A549 (cell line): ENCODE results near the gene TM4SF4. TPM values are rescaled to one million over a fixed set of nuclear protein-coding genes. Genes with fewer than 3 reads are reported as not detected.

ENCODE experiments used
- ATAC-seq, 2 experiments: fragments of 200-7000 bp in 1 of 2; fragments of >200 bp in 1 of 2; cut with Nextera tagmentation in 1 of 2; cut with Tn5 transposase in 1 of 2; 3 replicates each; pipeline versions ENCODE4 v1.8.0 to v1.9.1; 2018 to 2020; ENCODE audit warnings: mild to moderate bottlenecking in 1 of 2, moderate library complexity in 1 of 2
- CTCF ChIA-PET: fragments of 300-600 bp; sonication (Branson Sonifier 250); formaldehyde crosslinking; extraction: SDS; loops from one replicate; lab custom pipeline; 2021; ENCODE audit warnings: antibody characterized with exemption, inconsistent platforms; lab: Yijun Ruan, JAX
- POLR2A ChIA-PET: fragments of 350-600 bp; formaldehyde crosslinking; extraction: SDS; loops from one replicate; lab custom pipeline; 2021; ENCODE audit warnings: antibody characterized with exemption, inconsistent platforms; lab: Yijun Ruan, JAX
- DNase-seq, 2 experiments: peaks; one replicate each; pipeline versions ENCODE4 v3.0.0 to v3.0.0-alpha.2; 2011 to 2016; ENCODE audit warnings: low read depth in 1 of 2, low spot score in 1 of 2
- FAIRE-seq: peaks from 2 replicates; lab custom pipeline; 2011; peaks lifted over from hg19 to GRCh38; lab: Jason Lieb, UNC
- H3K27ac ChIP-seq, 2 experiments: fragments of >200 bp; sonication (Bioruptor Twin); formaldehyde crosslinking; 3 replicates each; pipeline ENCODE4 v1.5.1; 2016 to 2017
- H3K4me1 ChIP-seq: fragments of >200 bp; sonication (Bioruptor Twin); formaldehyde crosslinking; 3 replicates; pipeline ENCODE4 v1.6.1; 2016
- H3K4me2 ChIP-seq: fragments of >200 bp; sonication (Bioruptor Twin); formaldehyde crosslinking; 3 replicates; pipeline ENCODE4 v1.6.1; 2016
- H3K4me3 ChIP-seq: fragments of >200 bp; sonication (Bioruptor Twin); formaldehyde crosslinking; 3 replicates; pipeline ENCODE4 v1.5.1; 2016
- H3K9me3 ChIP-seq: fragments of >200 bp; sonication (Bioruptor Twin); formaldehyde crosslinking; 3 replicates; pipeline ENCODE4 v1.6.1; 2016
- ATOH8 ChIP-seq: fragments of 250-450 bp; sonication (Bioruptor Pico); IDR thresholded peaks from 2 replicates; pipeline ENCODE4 v1.5.0; 2020; ENCODE audit warnings: low read depth, mild to moderate bottlenecking, moderate library complexity
- BCL3 ChIP-seq: fragments of >200 bp; sonication (Bioruptor Twin); formaldehyde crosslinking; IDR thresholded peaks from 3 replicates; pipeline ENCODE4 v1.6.1; 2016
- BHLHE40 ChIP-seq: IDR thresholded peaks from 2 replicates; pipeline ENCODE4 v1.6.1; 2012; ENCODE audit warnings: low read depth, low read length, inconsistent platforms
- CBX8 ChIP-seq: fragments of 200-600 bp; sonication (generic); IDR thresholded peaks from 2 replicates; pipeline ENCODE4 v1.6.1; 2016
- CHD2 ChIP-seq: fragments of 150-350 bp; IDR thresholded peaks from 2 replicates; pipeline ENCODE4 v1.6.1; 2014; ENCODE audit warnings: low read length; ENCODE audit not compliant: partially characterized antibody
- CHD4 ChIP-seq: fragments of 200-600 bp; sonication (generic); IDR thresholded peaks from 2 replicates; pipeline ENCODE4 v1.6.1; 2016; ENCODE audit warnings: antibody characterized with exemption, mild to moderate bottlenecking, borderline replicate concordance
- EHF ChIP-seq: fragments of 250-450 bp; sonication (Bioruptor Pico); IDR thresholded peaks from 2 replicates; pipeline ENCODE4 v1.5.0; 2020; ENCODE audit warnings: mild to moderate bottlenecking
- EHMT2 ChIP-seq: fragments of 200-600 bp; sonication (generic); IDR thresholded peaks from 2 replicates; pipeline ENCODE4 v1.6.1; 2016; ENCODE audit warnings: antibody characterized with exemption, low read depth, mild to moderate bottlenecking, moderate library complexity
- FOSL2 ChIP-seq, 2 experiments: fragments of 450-650 bp in 1 of 2; fragments of >200 bp in 1 of 2; sonication (Bioruptor Twin) in 1 of 2; formaldehyde crosslinking; IDR thresholded peaks; 2 replicates each; pipeline versions ENCODE4 v1.5.0 to v1.6.1; 2016 to 2020; ENCODE audit warnings: mild to moderate bottlenecking in 1 of 2, moderate library complexity in 1 of 2
- GATA3 ChIP-seq: IDR thresholded peaks from 2 replicates; pipeline ENCODE4 v1.6.1; 2012; ENCODE audit warnings: borderline replicate concordance
- HDAC2 ChIP-seq: fragments of 200-600 bp; sonication (generic); IDR thresholded peaks from 2 replicates; pipeline ENCODE4 v1.6.1; 2016
- HEYL ChIP-seq: fragments of 250-450 bp; sonication (Bioruptor Pico); IDR thresholded peaks from 2 replicates; pipeline ENCODE4 v1.8.0; 2021; ENCODE audit warnings: mild to moderate bottlenecking, moderate library complexity
- HOXB5 ChIP-seq: fragments of 250-450 bp; sonication (Bioruptor Pico); IDR thresholded peaks from 2 replicates; pipeline ENCODE4 v1.5.0; 2020; ENCODE audit warnings: mild to moderate bottlenecking, moderate library complexity
- JUNB ChIP-seq: fragments of >200 bp; sonication (Bioruptor Twin); formaldehyde crosslinking; IDR thresholded peaks from 2 replicates; pipeline ENCODE4 v1.6.1; 2016
- KDM5A ChIP-seq: fragments of 200-600 bp; sonication (generic); IDR thresholded peaks from 2 replicates; pipeline ENCODE4 v1.6.1; 2016; ENCODE audit warnings: antibody characterized with exemption, mild to moderate bottlenecking
- NR3C1 ChIP-seq: fragments of >200 bp; sonication (Bioruptor Twin); formaldehyde crosslinking; IDR thresholded peaks from 3 replicates; pipeline ENCODE4 v1.6.1; 2017
- RCOR1 ChIP-seq: fragments of 150-350 bp; IDR thresholded peaks from 2 replicates; pipeline ENCODE4 v1.6.1; 2014; ENCODE audit warnings: antibody characterized with exemption, low read length, low read depth
- SMC3 ChIP-seq: fragments of >200 bp; sonication (Bioruptor Twin); formaldehyde crosslinking; IDR thresholded peaks from 3 replicates; pipeline ENCODE4 v1.6.1; 2018; ENCODE audit warnings: inconsistent platforms
- TFCP2L1 ChIP-seq: fragments of 250-450 bp; sonication (Bioruptor Pico); IDR thresholded peaks from 2 replicates; pipeline ENCODE4 v1.5.0; 2021; ENCODE audit warnings: mild to moderate bottlenecking
- ZFP36 ChIP-seq: fragments of 450-650 bp; IDR thresholded peaks from 2 replicates; pipeline ENCODE4 v1.6.1; 2014; ENCODE audit warnings: borderline replicate concordance; ENCODE audit not compliant: partially characterized antibody
- ZNF302 ChIP-seq: fragments of 250-450 bp; sonication (Bioruptor Pico); IDR thresholded peaks from 2 replicates; pipeline ENCODE4 v1.9.0; 2021; ENCODE audit warnings: inconsistent platforms, mild to moderate bottlenecking, moderate library complexity
- WGBS: methylation state at CpG from one replicate; pipeline ENCODE4 v1.1.6; 2017; ENCODE audit errors: missing lambda C conversion rate; 5-methylcytosine and 5-hydroxymethylcytosine counted together
- polyA plus RNA-seq, 4 experiments: library from polyadenylated mRNA; depleted of rRNA in 3 of 4; stranded (reverse); fragments of >200 nt; fragmentation: RNase III in 1 of 4; extraction: RNeasy Plus Mini Kit Qiagen cat#74134 plus additional on column Dnase treatment in 1 of 4; gene quantifications; 2 replicates in 3 of 4; 3 replicates in 1 of 4; pipeline ENCODE4 v1.2.3, GENCODE V29; 2011 to 2017
- TF ChIP-seq, protein P1 (sequence below): fragments of 250-450 bp; sonication (Bioruptor Pico); IDR thresholded peaks from 2 replicates; pipeline ENCODE4 v1.5.0; 2021; ENCODE audit warnings: mild to moderate bottlenecking, moderate library complexity, borderline replicate concordance
- TF ChIP-seq, protein P2 (sequence below): fragments of 150-350 bp; IDR thresholded peaks from 2 replicates; pipeline ENCODE4 v1.6.1; 2014; ENCODE audit warnings: low read depth, mild to moderate bottlenecking, low read length
- TF ChIP-seq, protein P3 (sequence below): fragments of 450-650 bp; IDR thresholded peaks from 2 replicates; pipeline ENCODE4 v1.6.1; 2014; ENCODE audit warnings: antibody characterized with exemption
- TF ChIP-seq, protein P4 (sequence below): IDR thresholded peaks from 2 replicates; pipeline ENCODE4 v1.6.1; 2012
- TF ChIP-seq, protein P5 (sequence below): fragments of 200-600 bp; sonication (generic); IDR thresholded peaks from 2 replicates; pipeline ENCODE4 v1.6.1; 2016; ENCODE audit warnings: antibody characterized with exemption, mild to moderate bottlenecking, moderate library complexity

The TM4SF4 gene
- polyA plus RNA-seq, 2 of the 4 experiments (the other 2 are of a cell fraction), result 17.4 to 45.2 TPM

DNA sequence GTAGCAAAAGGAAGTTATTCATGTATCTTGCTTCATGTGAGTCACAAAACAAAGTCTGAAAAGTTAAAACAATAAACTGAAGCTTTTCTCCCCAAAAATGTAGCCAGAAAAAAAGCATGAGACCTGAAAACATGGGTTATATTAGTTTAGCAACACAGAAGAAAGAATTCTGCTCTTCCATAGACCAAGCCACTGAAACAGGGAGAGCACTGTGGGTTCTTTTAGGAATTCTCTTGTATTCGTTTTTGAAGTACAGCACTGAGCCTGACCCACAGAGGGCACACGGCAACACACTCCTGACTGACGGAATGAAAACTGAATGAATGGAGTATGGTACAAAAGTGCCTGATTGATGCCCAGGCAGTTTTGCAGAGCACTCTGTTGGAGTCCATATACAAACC, 66.6 kb downstream of the TM4SF4 start (continued):
- TF ChIP-seq, protein P1, sequence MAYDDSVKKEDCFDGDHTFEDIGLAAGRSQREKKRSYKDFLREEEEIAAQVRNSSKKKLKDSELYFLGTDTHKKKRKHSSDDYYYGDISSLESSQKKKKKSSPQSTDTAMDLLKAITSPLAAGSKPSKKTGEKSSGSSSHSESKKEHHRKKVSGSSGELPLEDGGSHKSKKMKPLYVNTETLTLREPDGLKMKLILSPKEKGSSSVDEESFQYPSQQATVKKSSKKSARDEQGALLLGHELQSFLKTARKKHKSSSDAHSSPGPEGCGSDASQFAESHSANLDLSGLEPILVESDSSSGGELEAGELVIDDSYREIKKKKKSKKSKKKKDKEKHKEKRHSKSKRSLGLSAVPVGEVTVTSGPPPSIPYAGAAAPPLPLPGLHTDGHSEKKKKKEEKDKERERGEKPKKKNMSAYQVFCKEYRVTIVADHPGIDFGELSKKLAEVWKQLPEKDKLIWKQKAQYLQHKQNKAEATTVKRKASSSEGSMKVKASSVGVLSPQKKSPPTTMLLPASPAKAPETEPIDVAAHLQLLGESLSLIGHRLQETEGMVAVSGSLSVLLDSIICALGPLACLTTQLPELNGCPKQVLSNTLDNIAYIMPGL (CRISPR knock-in tag), result no peak
- TF ChIP-seq HEYL (CRISPR knock-in tag) (no peak), EHMT2 (no peak), CBX8 (no peak), CHD2 (no peak), HDAC2 (no peak), ZFP36 (no peak), GATA3 (no peak), FOSL2 (IDR thresholded peaks at IDR 0.05) (no peak), FOSL2 (CRISPR knock-in tag; IDR thresholded peaks at IDR 0.05) (0 out of 2 replicates have a peak, but pooled peaks have one; percentile 29), RCOR1 (no peak)
- TF ChIP-seq, protein P2, sequence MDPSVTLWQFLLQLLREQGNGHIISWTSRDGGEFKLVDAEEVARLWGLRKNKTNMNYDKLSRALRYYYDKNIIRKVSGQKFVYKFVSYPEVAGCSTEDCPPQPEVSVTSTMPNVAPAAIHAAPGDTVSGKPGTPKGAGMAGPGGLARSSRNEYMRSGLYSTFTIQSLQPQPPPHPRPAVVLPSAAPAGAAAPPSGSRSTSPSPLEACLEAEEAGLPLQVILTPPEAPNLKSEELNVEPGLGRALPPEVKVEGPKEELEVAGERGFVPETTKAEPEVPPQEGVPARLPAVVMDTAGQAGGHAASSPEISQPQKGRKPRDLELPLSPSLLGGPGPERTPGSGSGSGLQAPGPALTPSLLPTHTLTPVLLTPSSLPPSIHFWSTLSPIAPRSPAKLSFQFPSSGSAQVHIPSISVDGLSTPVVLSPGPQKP, result no peak
- TF ChIP-seq, all 56 proteins: peak for 6

DNA sequence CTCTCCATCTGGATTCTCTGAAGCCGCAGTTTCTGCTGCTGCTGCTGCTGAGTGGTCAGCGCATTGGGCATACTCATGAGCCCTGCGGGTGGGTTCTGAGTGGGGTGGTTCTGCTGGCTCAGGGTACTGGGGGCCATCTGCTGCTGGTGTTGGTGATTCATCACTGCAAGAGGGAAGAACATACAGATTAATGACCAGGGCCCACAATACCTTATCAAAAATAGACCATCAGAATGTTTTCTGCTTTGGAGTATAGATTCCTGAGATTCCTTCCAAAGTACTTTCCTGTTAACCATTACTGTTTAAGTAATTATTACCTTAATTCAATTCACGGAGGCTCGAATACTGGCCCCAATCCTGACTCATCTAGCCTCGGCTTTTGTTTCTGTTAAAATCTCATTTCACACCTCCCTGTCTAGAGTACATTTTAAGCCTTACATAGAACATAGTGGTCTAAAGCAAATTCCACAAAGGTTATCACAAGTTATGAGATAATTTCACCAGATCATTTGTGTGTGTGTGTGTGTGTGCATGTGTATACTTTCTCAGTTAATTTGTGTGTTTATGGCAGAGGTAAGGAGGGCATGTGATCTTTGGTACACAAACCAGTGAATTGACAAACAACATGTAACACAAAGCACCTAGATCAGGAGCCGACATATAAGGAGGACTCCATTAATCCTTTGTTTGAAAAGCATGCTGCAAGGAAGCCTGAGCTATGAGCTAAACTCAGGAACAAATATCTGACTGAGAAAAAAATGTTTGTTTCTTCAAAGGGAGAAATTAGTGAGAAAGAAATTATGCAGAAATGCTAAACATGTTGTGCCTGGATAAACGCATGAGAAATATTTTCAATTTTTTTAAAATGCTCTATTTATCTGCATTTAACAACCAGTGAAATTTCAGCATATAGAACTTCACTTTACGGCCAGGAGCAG, 68.1 kb downstream of the TM4SF4 start:
- FAIRE-seq, result peak; percentile 59
- peak overlapping the region; percentile 93 to 97 for H3K27ac ChIP-seq
- 8% methylated on average over 9 of the region's 9 CpGs for WGBS
- H3K4me3 ChIP-seq, result peak overlapping the region; percentile 35; the same call in 2 of the 3 replicates
- CTCF ChIA-PET, result interaction anchor here (1.0 to 2.9 kb wide), 13 partner anchors 8 to 271 kb away, joined by 3 to 37 read pairs (median 7); partner anchors contain the start of genes RNF13 and WWTR1
- peak; percentile 62 to 78 for DNase-seq
- H3K4me2 ChIP-seq, result peak overlapping the region; percentile 90
- ATAC-seq, result peak; percentile 57 to 80
- peaks cover 100% of the 10 kb centered on the region for H3K4me1 ChIP-seq
- POLR2A ChIA-PET, result no interaction called here
- H3K9me3 ChIP-seq, result no peaks in the 10 kb centered on the region
- TF ChIP-seq, protein P3, sequence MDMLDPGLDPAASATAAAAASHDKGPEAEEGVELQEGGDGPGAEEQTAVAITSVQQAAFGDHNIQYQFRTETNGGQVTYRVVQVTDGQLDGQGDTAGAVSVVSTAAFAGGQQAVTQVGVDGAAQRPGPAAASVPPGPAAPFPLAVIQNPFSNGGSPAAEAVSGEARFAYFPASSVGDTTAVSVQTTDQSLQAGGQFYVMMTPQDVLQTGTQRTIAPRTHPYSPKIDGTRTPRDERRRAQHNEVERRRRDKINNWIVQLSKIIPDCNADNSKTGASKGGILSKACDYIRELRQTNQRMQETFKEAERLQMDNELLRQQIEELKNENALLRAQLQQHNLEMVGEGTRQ, result 0 out of 2 replicates have a peak, but pooled peaks have one; percentile 11
- TF ChIP-seq, protein P4, sequence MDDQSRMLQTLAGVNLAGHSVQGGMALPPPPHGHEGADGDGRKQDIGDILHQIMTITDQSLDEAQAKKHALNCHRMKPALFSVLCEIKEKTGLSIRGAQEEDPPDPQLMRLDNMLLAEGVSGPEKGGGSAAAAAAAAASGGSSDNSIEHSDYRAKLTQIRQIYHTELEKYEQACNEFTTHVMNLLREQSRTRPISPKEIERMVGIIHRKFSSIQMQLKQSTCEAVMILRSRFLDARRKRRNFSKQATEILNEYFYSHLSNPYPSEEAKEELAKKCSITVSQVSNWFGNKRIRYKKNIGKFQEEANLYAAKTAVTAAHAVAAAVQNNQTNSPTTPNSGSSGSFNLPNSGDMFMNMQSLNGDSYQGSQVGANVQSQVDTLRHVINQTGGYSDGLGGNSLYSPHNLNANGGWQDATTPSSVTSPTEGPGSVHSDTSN, result 0 out of 2 replicates have a peak, but pooled peaks have one; percentile 34
- TF ChIP-seq KDM5A, result no peak
- TF ChIP-seq, protein P5, sequence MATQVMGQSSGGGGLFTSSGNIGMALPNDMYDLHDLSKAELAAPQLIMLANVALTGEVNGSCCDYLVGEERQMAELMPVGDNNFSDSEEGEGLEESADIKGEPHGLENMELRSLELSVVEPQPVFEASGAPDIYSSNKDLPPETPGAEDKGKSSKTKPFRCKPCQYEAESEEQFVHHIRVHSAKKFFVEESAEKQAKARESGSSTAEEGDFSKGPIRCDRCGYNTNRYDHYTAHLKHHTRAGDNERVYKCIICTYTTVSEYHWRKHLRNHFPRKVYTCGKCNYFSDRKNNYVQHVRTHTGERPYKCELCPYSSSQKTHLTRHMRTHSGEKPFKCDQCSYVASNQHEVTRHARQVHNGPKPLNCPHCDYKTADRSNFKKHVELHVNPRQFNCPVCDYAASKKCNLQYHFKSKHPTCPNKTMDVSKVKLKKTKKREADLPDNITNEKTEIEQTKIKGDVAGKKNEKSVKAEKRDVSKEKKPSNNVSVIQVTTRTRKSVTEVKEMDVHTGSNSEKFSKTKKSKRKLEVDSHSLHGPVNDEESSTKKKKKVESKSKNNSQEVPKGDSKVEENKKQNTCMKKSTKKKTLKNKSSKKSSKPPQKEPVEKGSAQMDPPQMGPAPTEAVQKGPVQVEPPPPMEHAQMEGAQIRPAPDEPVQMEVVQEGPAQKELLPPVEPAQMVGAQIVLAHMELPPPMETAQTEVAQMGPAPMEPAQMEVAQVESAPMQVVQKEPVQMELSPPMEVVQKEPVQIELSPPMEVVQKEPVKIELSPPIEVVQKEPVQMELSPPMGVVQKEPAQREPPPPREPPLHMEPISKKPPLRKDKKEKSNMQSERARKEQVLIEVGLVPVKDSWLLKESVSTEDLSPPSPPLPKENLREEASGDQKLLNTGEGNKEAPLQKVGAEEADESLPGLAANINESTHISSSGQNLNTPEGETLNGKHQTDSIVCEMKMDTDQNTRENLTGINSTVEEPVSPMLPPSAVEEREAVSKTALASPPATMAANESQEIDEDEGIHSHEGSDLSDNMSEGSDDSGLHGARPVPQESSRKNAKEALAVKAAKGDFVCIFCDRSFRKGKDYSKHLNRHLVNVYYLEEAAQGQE, result no peak
- TF ChIP-seq NR3C1, result no peak
- TF ChIP-seq HOXB5 (CRISPR knock-in tag), result peak; percentile 77
- peak; percentile 77 for TF ChIP-seq ATOH8 (CRISPR knock-in tag)
- peak; percentile 75 for TF ChIP-seq JUNB
- no peak for TF ChIP-seq TFCP2L1 (CRISPR knock-in tag)
- TF ChIP-seq SMC3, result 0 out of 3 replicates have a peak, but pooled peaks have one; percentile 15
- TF ChIP-seq ZNF302 (CRISPR knock-in tag), result peak; percentile 86; the same call in 1 of the 2 replicates
- 0 out of 3 replicates have a peak, but pooled peaks have one; percentile 47 for TF ChIP-seq BCL3
- TF ChIP-seq BHLHE40, result no peak
- TF ChIP-seq EHF (CRISPR knock-in tag), result peak; percentile 78
- no peak for TF ChIP-seq CHD4
